ENCODE results near the gene TRIP10. TPM values are rescaled to one million over a fixed set of nuclear protein-coding genes. Genes with fewer than 3 reads are reported as not detected.

Gene TRIP10
- polyA plus RNA-seq, 1 donor from 2014 or later: 0.76 TPM

DNA sequence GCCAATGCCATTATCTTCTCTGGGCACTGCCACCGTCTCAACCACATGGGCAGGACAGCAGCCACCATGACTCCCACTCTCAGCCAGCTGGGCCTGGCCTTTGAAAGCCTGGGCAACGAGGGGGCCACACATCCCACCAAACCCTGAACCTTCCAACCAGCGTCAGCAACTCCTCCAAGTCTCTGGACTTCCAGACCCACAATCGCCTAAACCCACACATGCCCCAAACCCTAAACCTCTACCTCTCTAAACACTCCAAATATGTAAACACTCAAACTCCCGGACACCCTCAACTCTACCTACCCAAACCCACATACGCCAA lies 20.0 kb upstream of the TRIP10 start:
- no peaks in the 10 kb centered on the region for H3K9me3 ChIP-seq (ENCODE audit: low read length)
- H3K9ac ChIP-seq (ENCODE audit: low read length): no peak overlapping the region
- H3K36me3 ChIP-seq (ENCODE audit: insufficient read depth, low read length): no peaks in the 10 kb centered on the region
- H3K4me3 ChIP-seq (ENCODE audit: low read length): no peak overlapping the region
- no peaks in the 10 kb centered on the region for H3K79me2 ChIP-seq (replicated peaks; ENCODE audit: insufficient read depth, low read length)
- H3K9me2 ChIP-seq (ENCODE audit: insufficient read depth, low read length): no peaks in the 10 kb centered on the region
- no peaks in the 10 kb centered on the region for H4K20me1 ChIP-seq (ENCODE audit: insufficient read depth)
- H2AFZ ChIP-seq (ENCODE audit: low read depth, low read length): no peak overlapping the region
- no peak overlapping the region for H3K27ac ChIP-seq (ENCODE audit: low read length)
- H3K4me2 ChIP-seq (ENCODE audit: low read length): no peak overlapping the region
- H3K27me3 ChIP-seq (ENCODE audit: insufficient read depth, low read depth, low read length): no peaks in the 10 kb centered on the region
- TF ChIP-seq EZH2 (IDR thresholded peaks at IDR 0.05; ENCODE audit: borderline replicate concordance, insufficient read depth, low read length, poor library complexity, severe bottlenecking): no peak
- no peak for TF ChIP-seq POLR2AphosphoS5 (IDR thresholded peaks at IDR 0.05)
- no peak for TF ChIP-seq TAF1 (IDR thresholded peaks at IDR 0.05; ENCODE audit: low read depth)
- no peak for TF ChIP-seq MXI1 (conservative IDR thresholded peaks at IDR 0.05; ENCODE audit: poor library complexity, severe bottlenecking)
- TF ChIP-seq SMC3 (conservative IDR thresholded peaks at IDR 0.05; ENCODE audit: poor library complexity): no peak
- no peak for TF ChIP-seq EP300 (conservative IDR thresholded peaks at IDR 0.05; ENCODE audit: poor library complexity, severe bottlenecking)
- TF ChIP-seq, protein P1, sequence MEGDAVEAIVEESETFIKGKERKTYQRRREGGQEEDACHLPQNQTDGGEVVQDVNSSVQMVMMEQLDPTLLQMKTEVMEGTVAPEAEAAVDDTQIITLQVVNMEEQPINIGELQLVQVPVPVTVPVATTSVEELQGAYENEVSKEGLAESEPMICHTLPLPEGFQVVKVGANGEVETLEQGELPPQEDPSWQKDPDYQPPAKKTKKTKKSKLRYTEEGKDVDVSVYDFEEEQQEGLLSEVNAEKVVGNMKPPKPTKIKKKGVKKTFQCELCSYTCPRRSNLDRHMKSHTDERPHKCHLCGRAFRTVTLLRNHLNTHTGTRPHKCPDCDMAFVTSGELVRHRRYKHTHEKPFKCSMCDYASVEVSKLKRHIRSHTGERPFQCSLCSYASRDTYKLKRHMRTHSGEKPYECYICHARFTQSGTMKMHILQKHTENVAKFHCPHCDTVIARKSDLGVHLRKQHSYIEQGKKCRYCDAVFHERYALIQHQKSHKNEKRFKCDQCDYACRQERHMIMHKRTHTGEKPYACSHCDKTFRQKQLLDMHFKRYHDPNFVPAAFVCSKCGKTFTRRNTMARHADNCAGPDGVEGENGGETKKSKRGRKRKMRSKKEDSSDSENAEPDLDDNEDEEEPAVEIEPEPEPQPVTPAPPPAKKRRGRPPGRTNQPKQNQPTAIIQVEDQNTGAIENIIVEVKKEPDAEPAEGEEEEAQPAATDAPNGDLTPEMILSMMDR (IDR thresholded peaks at IDR 0.05; ENCODE audit: poor library complexity, severe bottlenecking): no peak
- TF ChIP-seq, protein P2, sequence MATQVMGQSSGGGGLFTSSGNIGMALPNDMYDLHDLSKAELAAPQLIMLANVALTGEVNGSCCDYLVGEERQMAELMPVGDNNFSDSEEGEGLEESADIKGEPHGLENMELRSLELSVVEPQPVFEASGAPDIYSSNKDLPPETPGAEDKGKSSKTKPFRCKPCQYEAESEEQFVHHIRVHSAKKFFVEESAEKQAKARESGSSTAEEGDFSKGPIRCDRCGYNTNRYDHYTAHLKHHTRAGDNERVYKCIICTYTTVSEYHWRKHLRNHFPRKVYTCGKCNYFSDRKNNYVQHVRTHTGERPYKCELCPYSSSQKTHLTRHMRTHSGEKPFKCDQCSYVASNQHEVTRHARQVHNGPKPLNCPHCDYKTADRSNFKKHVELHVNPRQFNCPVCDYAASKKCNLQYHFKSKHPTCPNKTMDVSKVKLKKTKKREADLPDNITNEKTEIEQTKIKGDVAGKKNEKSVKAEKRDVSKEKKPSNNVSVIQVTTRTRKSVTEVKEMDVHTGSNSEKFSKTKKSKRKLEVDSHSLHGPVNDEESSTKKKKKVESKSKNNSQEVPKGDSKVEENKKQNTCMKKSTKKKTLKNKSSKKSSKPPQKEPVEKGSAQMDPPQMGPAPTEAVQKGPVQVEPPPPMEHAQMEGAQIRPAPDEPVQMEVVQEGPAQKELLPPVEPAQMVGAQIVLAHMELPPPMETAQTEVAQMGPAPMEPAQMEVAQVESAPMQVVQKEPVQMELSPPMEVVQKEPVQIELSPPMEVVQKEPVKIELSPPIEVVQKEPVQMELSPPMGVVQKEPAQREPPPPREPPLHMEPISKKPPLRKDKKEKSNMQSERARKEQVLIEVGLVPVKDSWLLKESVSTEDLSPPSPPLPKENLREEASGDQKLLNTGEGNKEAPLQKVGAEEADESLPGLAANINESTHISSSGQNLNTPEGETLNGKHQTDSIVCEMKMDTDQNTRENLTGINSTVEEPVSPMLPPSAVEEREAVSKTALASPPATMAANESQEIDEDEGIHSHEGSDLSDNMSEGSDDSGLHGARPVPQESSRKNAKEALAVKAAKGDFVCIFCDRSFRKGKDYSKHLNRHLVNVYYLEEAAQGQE (IDR thresholded peaks at IDR 0.05; ENCODE audit: borderline replicate concordance): no peak
- no peak for TF ChIP-seq RAD21 (conservative IDR thresholded peaks at IDR 0.05)
- H3F3A ChIP-seq (ENCODE audit: insufficient read depth, low read length, poor library complexity, severe bottlenecking): no peaks in the 10 kb centered on the region

DNA sequence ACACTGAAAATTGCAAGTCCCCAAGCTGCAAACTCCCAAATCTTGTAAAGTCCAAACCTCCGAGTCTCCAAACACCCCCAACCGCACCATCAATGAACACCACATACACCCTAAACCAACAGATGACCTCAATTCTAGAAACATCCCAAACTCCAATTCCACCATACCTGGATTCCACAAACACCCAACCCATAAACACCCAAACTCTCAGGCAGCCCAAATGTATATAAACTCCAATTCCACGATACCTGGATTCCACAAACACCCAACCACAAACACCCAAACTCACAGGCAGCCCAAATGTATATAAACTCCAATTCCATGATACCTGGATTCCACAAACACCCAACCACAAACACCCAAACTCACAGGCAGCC lies 19.5 kb upstream of the TRIP10 start:
- Histone ChIP-seq H3K4me3 (ENCODE audit: low read length) (no peak overlapping the region), H3K79me2 (replicated peaks; ENCODE audit: insufficient read depth, low read length) (no peaks in the 10 kb centered on the region), H3K27me3 (ENCODE audit: insufficient read depth, low read depth, low read length) (no peaks in the 10 kb centered on the region), H3K9me3 (ENCODE audit: low read length) (no peaks in the 10 kb centered on the region), H3F3A (ENCODE audit: insufficient read depth, low read length, poor library complexity, severe bottlenecking) (no peaks in the 10 kb centered on the region), H2AFZ (ENCODE audit: low read depth, low read length) (no peak overlapping the region), H4K20me1 (ENCODE audit: insufficient read depth) (no peaks in the 10 kb centered on the region), H3K9ac (ENCODE audit: low read length) (no peak overlapping the region), H3K27ac (ENCODE audit: low read length) (no peak overlapping the region), H3K36me3 (ENCODE audit: insufficient read depth, low read length) (no peaks in the 10 kb centered on the region), H3K4me2 (ENCODE audit: low read length) (no peak overlapping the region), H3K9me2 (ENCODE audit: insufficient read depth, low read length) (no peaks in the 10 kb centered on the region)
- TF ChIP-seq RAD21 (conservative IDR thresholded peaks at IDR 0.05) (no peak), MXI1 (conservative IDR thresholded peaks at IDR 0.05; ENCODE audit: poor library complexity, severe bottlenecking) (no peak), EZH2 (IDR thresholded peaks at IDR 0.05; ENCODE audit: borderline replicate concordance, insufficient read depth, low read length, poor library complexity, severe bottlenecking) (no peak), EP300 (conservative IDR thresholded peaks at IDR 0.05; ENCODE audit: poor library complexity, severe bottlenecking) (no peak), POLR2AphosphoS5 (IDR thresholded peaks at IDR 0.05) (no peak), TAF1 (IDR thresholded peaks at IDR 0.05; ENCODE audit: low read depth) (no peak), SMC3 (conservative IDR thresholded peaks at IDR 0.05; ENCODE audit: poor library complexity) (no peak)
- TF ChIP-seq, protein P2 (IDR thresholded peaks at IDR 0.05; ENCODE audit: borderline replicate concordance): no peak
- TF ChIP-seq, protein P1 (IDR thresholded peaks at IDR 0.05; ENCODE audit: poor library complexity, severe bottlenecking): no peak
